ENCODE data around the gene CLSTN2.

Gene CLSTN2

DNA sequence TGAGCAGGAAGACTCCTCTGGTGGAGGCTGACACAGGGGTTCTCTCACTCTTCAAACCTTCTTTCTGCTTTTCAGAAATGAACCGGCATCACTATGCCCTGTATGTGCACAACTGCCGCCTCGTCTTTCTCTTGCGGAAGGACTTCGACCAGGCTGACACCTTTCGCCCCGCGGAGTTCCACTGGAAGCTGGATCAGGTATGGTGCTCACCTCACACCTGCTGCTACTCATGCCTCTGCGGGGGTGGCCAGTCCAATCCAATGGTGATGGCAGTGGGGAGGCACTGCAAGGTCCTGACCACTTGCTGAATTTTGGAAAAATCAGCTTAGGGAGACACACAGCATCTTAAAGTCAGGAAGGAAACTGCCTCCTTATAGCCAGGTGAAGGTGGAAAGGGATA lies 531.5 kb downstream of the CLSTN2 start:
- no peak overlapping the region for H3K4me2 ChIP-seq (ENCODE audit: insufficient read depth, low read length, poor library complexity, severe bottlenecking)
- peak overlapping the region; percentile 21 for H3K27ac ChIP-seq (replicated peaks; ENCODE audit: low read length)
- no peak overlapping the region for H3K4me3 ChIP-seq (ENCODE audit: low read length in 2 of 2)
- no peak overlapping the region for H4K91ac ChIP-seq (ENCODE audit: low read depth, low read length, poor library complexity)
- no peaks in the 10 kb centered on the region for H3K9me3 ChIP-seq (replicated peaks in 1 of 2; ENCODE audit: control insufficient read depth in 2 of 2, insufficient read depth in 1 of 2, low read depth in 1 of 2, low read length in 2 of 2)
- H3K14ac ChIP-seq (ENCODE audit: low read length): no peak overlapping the region
- H3K4ac ChIP-seq (ENCODE audit: low read length): no peak overlapping the region
- no peaks in the 10 kb centered on the region for H3K36me3 ChIP-seq (replicated peaks in 1 of 2; ENCODE audit: control insufficient read depth in 2 of 2, insufficient read depth in 2 of 2, low read length in 2 of 2)
- no peak overlapping the region for H2BK15ac ChIP-seq (ENCODE audit: low read length)
- peak overlapping the region; percentile 21 for H2AK5ac ChIP-seq (ENCODE audit: low read depth, low read length)
- WGBS, 2 donors (ENCODE audit: extremely low coverage in 2 of 2, insufficient read length in 2 of 2, insufficient replicate concordance in 1 of 2): no CpG with 5 or more reads among the region's 9 CpGs
- H3K4me1 ChIP-seq (ENCODE audit: control insufficient read depth in 2 of 2, insufficient read depth in 1 of 2, low read depth in 1 of 2, low read length in 2 of 2): peaks cover 0 to 19% of the 10 kb centered on the region in 2 donors
- no peak overlapping the region for H2BK120ac ChIP-seq (ENCODE audit: low read depth, low read length)
- H4K8ac ChIP-seq (ENCODE audit: low read depth, low read length): no peak overlapping the region
- peak overlapping the region; percentile 27 for H2BK12ac ChIP-seq (ENCODE audit: low read length)
- H3K79me1 ChIP-seq (ENCODE audit: low read depth, low read length): no peaks in the 10 kb centered on the region
- no peak overlapping the region for H3K9ac ChIP-seq (ENCODE audit: low read depth, low read length, poor library complexity)
- no peak overlapping the region for H3K23ac ChIP-seq (ENCODE audit: low read depth, low read length, poor library complexity)
- DNase-seq (ENCODE audit: low spot score): no peak
- H2AFZ ChIP-seq (ENCODE audit: low read length): no peak overlapping the region
- peak overlapping the region; percentile 25 for H3K18ac ChIP-seq (ENCODE audit: low read length)
- no peaks in the 10 kb centered on the region for H3K27me3 ChIP-seq (ENCODE audit: control insufficient read depth in 3 of 3, insufficient read depth in 3 of 3, low read depth in 1 of 3, low read length in 3 of 3)
- no peak overlapping the region for H2BK5ac ChIP-seq (ENCODE audit: low read length)

DNA sequence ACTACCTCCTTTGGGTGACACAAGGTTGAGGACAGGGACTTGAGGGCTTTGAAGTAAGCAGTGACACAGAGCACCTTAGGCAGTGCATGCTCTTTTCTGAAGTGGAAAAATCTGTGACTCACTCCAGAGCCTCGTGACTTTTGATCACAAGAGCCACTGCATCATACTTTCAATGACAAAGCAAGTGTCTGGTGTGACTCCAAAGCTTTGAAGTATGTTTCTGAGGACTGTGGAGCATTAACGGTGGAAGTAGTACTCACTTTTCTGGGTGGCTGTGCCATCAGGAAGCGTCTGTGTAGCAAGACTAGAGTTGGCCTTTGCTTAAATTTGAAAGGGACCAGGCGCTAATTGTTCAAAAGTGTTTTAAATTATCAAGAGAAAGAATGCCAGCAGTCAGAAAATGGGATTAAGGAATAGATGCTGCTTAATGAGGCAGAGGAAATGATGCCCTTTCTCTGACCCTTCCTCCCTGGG lies 532.2 kb downstream of the CLSTN2 start:
- H3K79me1 ChIP-seq (ENCODE audit: low read depth, low read length): no peaks in the 10 kb centered on the region
- H2BK12ac ChIP-seq (ENCODE audit: low read length): no peak overlapping the region
- H3K27me3 ChIP-seq (ENCODE audit: control insufficient read depth in 3 of 3, insufficient read depth in 3 of 3, low read depth in 1 of 3, low read length in 3 of 3): no peaks in the 10 kb centered on the region
- H3K23ac ChIP-seq (ENCODE audit: low read depth, low read length, poor library complexity): no peak overlapping the region
- peak overlapping the region; percentile 7 for H2BK5ac ChIP-seq (ENCODE audit: low read length)
- H3K36me3 ChIP-seq (replicated peaks in 1 of 2; ENCODE audit: control insufficient read depth in 2 of 2, insufficient read depth in 2 of 2, low read length in 2 of 2): no peaks in the 10 kb centered on the region
- H3K14ac ChIP-seq (ENCODE audit: low read length): no peak overlapping the region
- H3K4me3 ChIP-seq (ENCODE audit: low read length in 2 of 2): no peak overlapping the region
- peak overlapping the region; percentile 25 for H3K18ac ChIP-seq (ENCODE audit: low read length)
- H2AK5ac ChIP-seq (ENCODE audit: low read depth, low read length): no peak overlapping the region
- H2BK120ac ChIP-seq (ENCODE audit: low read depth, low read length): no peak overlapping the region
- WGBS, 2 donors (ENCODE audit: extremely low coverage in 2 of 2, insufficient read length in 2 of 2, insufficient replicate concordance in 1 of 2): no CpG with 5 or more reads among the region's 4 CpGs
- H2BK15ac ChIP-seq (ENCODE audit: low read length): no peak overlapping the region
- peak; percentile 48 for DNase-seq (ENCODE audit: low spot score)
- peak overlapping the region; percentile 21 for H3K27ac ChIP-seq (replicated peaks; ENCODE audit: low read length)
- no peak overlapping the region for H3K4me2 ChIP-seq (ENCODE audit: insufficient read depth, low read length, poor library complexity, severe bottlenecking)
- H3K4me1 ChIP-seq (ENCODE audit: control insufficient read depth in 2 of 2, insufficient read depth in 1 of 2, low read depth in 1 of 2, low read length in 2 of 2): peaks cover 0 to 22% of the 10 kb centered on the region in 2 donors
- no peak overlapping the region for H4K91ac ChIP-seq (ENCODE audit: low read depth, low read length, poor library complexity)
- no peak overlapping the region for H2AFZ ChIP-seq (ENCODE audit: low read length)
- H3K9me3 ChIP-seq (replicated peaks in 1 of 2; ENCODE audit: control insufficient read depth in 2 of 2, insufficient read depth in 1 of 2, low read depth in 1 of 2, low read length in 2 of 2): no peaks in the 10 kb centered on the region
- no peak overlapping the region for H3K9ac ChIP-seq (ENCODE audit: low read depth, low read length, poor library complexity)
- no peak overlapping the region for H4K8ac ChIP-seq (ENCODE audit: low read depth, low read length)
- H3K4ac ChIP-seq (ENCODE audit: low read length): no peak overlapping the region

DNA sequence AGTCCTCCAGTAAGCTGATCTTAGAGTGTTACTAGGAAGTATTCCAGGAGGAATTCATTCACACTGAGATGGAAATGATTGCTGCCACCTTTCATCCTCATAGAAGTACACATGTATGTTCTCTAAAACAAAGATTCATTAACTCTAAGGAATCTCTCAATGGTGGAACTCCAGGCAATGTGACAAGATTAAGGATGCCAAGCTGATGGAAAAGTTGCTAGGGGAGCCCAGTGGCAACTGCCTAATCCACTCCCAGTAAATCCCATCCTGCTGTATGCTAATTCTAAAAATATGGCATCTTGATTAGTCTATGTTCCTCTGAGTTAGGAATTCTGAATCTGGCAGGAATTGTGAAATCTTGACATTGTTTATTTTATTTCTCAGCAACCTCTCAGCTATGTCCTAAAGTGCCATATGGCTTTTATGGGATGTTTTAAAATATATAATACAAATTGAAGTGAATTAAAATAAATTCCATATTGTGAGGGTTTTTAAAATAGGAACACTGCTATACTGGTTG lies 532.9 kb downstream of the CLSTN2 start:
- no peak for DNase-seq (ENCODE audit: low spot score)
- no peak overlapping the region for H3K4ac ChIP-seq (ENCODE audit: low read length)
- no peak overlapping the region for H3K23ac ChIP-seq (ENCODE audit: low read depth, low read length, poor library complexity)
- H3K36me3 ChIP-seq (replicated peaks in 1 of 2; ENCODE audit: control insufficient read depth in 2 of 2, insufficient read depth in 2 of 2, low read length in 2 of 2): no peaks in the 10 kb centered on the region
- no peaks in the 10 kb centered on the region for H3K9me3 ChIP-seq (replicated peaks in 1 of 2; ENCODE audit: control insufficient read depth in 2 of 2, insufficient read depth in 1 of 2, low read depth in 1 of 2, low read length in 2 of 2)
- no peak overlapping the region for H2AK5ac ChIP-seq (ENCODE audit: low read depth, low read length)
- H4K8ac ChIP-seq (ENCODE audit: low read depth, low read length): no peak overlapping the region
- H3K9ac ChIP-seq (ENCODE audit: low read depth, low read length, poor library complexity): no peak overlapping the region
- no peak overlapping the region for H4K91ac ChIP-seq (ENCODE audit: low read depth, low read length, poor library complexity)
- H3K4me3 ChIP-seq (ENCODE audit: low read length in 2 of 2): no peak overlapping the region
- no peak overlapping the region for H3K14ac ChIP-seq (ENCODE audit: low read length)
- H2BK15ac ChIP-seq (ENCODE audit: low read length): no peak overlapping the region
- H3K27ac ChIP-seq (replicated peaks; ENCODE audit: low read length): peak overlapping the region; percentile 25
- no peaks in the 10 kb centered on the region for H3K79me1 ChIP-seq (ENCODE audit: low read depth, low read length)
- H3K27me3 ChIP-seq (ENCODE audit: control insufficient read depth in 3 of 3, insufficient read depth in 3 of 3, low read depth in 1 of 3, low read length in 3 of 3): no peaks in the 10 kb centered on the region
- peak overlapping the region; percentile 7 for H2BK5ac ChIP-seq (ENCODE audit: low read length)
- no peak overlapping the region for H2AFZ ChIP-seq (ENCODE audit: low read length)
- H3K4me2 ChIP-seq (ENCODE audit: insufficient read depth, low read length, poor library complexity, severe bottlenecking): no peak overlapping the region
- no peak overlapping the region for H2BK120ac ChIP-seq (ENCODE audit: low read depth, low read length)
- H3K18ac ChIP-seq (ENCODE audit: low read length): no peak overlapping the region
- peaks cover 0 to 24% of the 10 kb centered on the region in 2 donors for H3K4me1 ChIP-seq (ENCODE audit: control insufficient read depth in 2 of 2, insufficient read depth in 1 of 2, low read depth in 1 of 2, low read length in 2 of 2)
- no peak overlapping the region for H2BK12ac ChIP-seq (ENCODE audit: low read length)

DNA sequence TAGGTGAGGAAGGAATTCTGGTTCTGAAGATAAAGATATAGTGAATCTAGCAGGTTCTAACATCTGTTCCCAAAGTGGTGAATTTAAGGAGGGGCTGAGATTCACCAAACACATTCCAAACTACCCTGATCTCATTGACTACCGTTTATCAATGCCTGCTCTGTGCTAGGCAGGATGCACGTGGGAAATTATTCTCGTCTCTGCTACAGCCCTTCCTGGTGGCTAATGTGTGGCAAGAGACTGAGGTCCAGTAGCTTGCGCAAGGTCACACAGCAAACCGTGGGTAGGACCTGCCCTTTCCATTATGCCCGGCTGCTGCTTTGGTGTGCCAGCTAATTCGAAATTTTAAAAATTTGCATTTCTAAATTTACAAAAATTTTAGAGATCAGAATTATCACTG lies 533.4 kb downstream of the CLSTN2 start:
- H2BK15ac ChIP-seq (ENCODE audit: low read length): no peak overlapping the region
- no peaks in the 10 kb centered on the region for H3K36me3 ChIP-seq (replicated peaks in 1 of 2; ENCODE audit: control insufficient read depth in 2 of 2, insufficient read depth in 2 of 2, low read length in 2 of 2)
- H3K4me2 ChIP-seq (ENCODE audit: insufficient read depth, low read length, poor library complexity, severe bottlenecking): no peak overlapping the region
- no peak overlapping the region for H3K9ac ChIP-seq (ENCODE audit: low read depth, low read length, poor library complexity)
- no peaks in the 10 kb centered on the region for H3K79me1 ChIP-seq (ENCODE audit: low read depth, low read length)
- H3K27ac ChIP-seq (replicated peaks; ENCODE audit: low read length): no peak overlapping the region
- peak overlapping the region; percentile 12 for H3K18ac ChIP-seq (ENCODE audit: low read length)
- no peak overlapping the region for H3K4me3 ChIP-seq (ENCODE audit: low read length in 2 of 2)
- H3K9me3 ChIP-seq (replicated peaks in 1 of 2; ENCODE audit: control insufficient read depth in 2 of 2, insufficient read depth in 1 of 2, low read depth in 1 of 2, low read length in 2 of 2): no peaks in the 10 kb centered on the region
- no peaks in the 10 kb centered on the region for H3K27me3 ChIP-seq (ENCODE audit: control insufficient read depth in 3 of 3, insufficient read depth in 3 of 3, low read depth in 1 of 3, low read length in 3 of 3)
- peak overlapping the region; percentile 82 for H2BK12ac ChIP-seq (ENCODE audit: low read length)
- no peak overlapping the region for H4K8ac ChIP-seq (ENCODE audit: low read depth, low read length)
- H4K91ac ChIP-seq (ENCODE audit: low read depth, low read length, poor library complexity): no peak overlapping the region
- peaks cover 0 to 26% of the 10 kb centered on the region in 2 donors for H3K4me1 ChIP-seq (ENCODE audit: control insufficient read depth in 2 of 2, insufficient read depth in 1 of 2, low read depth in 1 of 2, low read length in 2 of 2)
- DNase-seq (ENCODE audit: low spot score): no peak
- no peak overlapping the region for H3K14ac ChIP-seq (ENCODE audit: low read length)
- WGBS, 2 donors (ENCODE audit: extremely low coverage in 2 of 2, insufficient read length in 2 of 2, insufficient replicate concordance in 1 of 2): no CpG with 5 or more reads among the region's 7 CpGs
- H2AFZ ChIP-seq (ENCODE audit: low read length): no peak overlapping the region
- H3K4ac ChIP-seq (ENCODE audit: low read length): no peak overlapping the region
- no peak overlapping the region for H2AK5ac ChIP-seq (ENCODE audit: low read depth, low read length)
- H3K23ac ChIP-seq (ENCODE audit: low read depth, low read length, poor library complexity): no peak overlapping the region
- no peak overlapping the region for H2BK5ac ChIP-seq (ENCODE audit: low read length)
- H2BK120ac ChIP-seq (ENCODE audit: low read depth, low read length): no peak overlapping the region

Measured in neuronal stem cell (in vitro differentiated cells).